A549 (cell line): ENCODE measurements around the gene PAK2.
A peak's percentile ranks its signal among the peaks of the same experiment; 100 is the strongest.

Source experiments
- EHMT2 ChIP-seq: fragments of 200-600 bp; sonication (generic); IDR thresholded peaks from 2 replicates; pipeline ENCODE4 v1.6.1; 2016; ENCODE audit warnings: antibody characterized with exemption, low read depth, mild to moderate bottlenecking, moderate library complexity
- EP300 ChIP-seq, 2 experiments: fragments of >200 bp; sonication (Bioruptor Twin); formaldehyde crosslinking; IDR thresholded peaks; 2 replicates in 1 of 2; 3 replicates in 1 of 2; pipeline ENCODE4 v1.6.1; 2016 to 2017
- HEYL ChIP-seq: fragments of 250-450 bp; sonication (Bioruptor Pico); IDR thresholded peaks from 2 replicates; pipeline ENCODE4 v1.8.0; 2021; ENCODE audit warnings: mild to moderate bottlenecking, moderate library complexity
- HOXA7 ChIP-seq: fragments of 250-450 bp; sonication (Bioruptor Pico); IDR thresholded peaks from 2 replicates; pipeline ENCODE4 v1.5.0; 2020; ENCODE audit warnings: mild to moderate bottlenecking, moderate library complexity
- KDM1A ChIP-seq: fragments of 200-600 bp; sonication (generic); IDR thresholded peaks from 2 replicates; pipeline ENCODE4 v1.6.1; 2016; ENCODE audit warnings: low read depth, mild to moderate bottlenecking
- KDM5A ChIP-seq: fragments of 200-600 bp; sonication (generic); IDR thresholded peaks from 2 replicates; pipeline ENCODE4 v1.6.1; 2016; ENCODE audit warnings: antibody characterized with exemption, mild to moderate bottlenecking
- MYC ChIP-seq: IDR thresholded peaks from 2 replicates; pipeline ENCODE4 v1.6.1; 2012; ENCODE audit warnings: mild to moderate bottlenecking, inconsistent platforms, low read length, improper control_type of control experiment, borderline replicate concordance
- NR3C1 ChIP-seq: fragments of >200 bp; sonication (Bioruptor Twin); formaldehyde crosslinking; IDR thresholded peaks from 3 replicates; pipeline ENCODE4 v1.6.1; 2017
- POLR2A ChIP-seq: IDR thresholded peaks from 2 replicates; pipeline ENCODE4 v1.6.1; 2012; ENCODE audit warnings: mild to moderate bottlenecking, low read length
- RAD21 ChIP-seq, 2 experiments: fragments of >200 bp in 1 of 2; sonication (Bioruptor Twin) in 1 of 2; formaldehyde crosslinking in 1 of 2; IDR thresholded peaks in 1 of 2; conservative IDR thresholded peaks in 1 of 2; 2 replicates in 1 of 2; 3 replicates in 1 of 2; pipeline ENCODE4 v1.6.1; 2012 to 2018; ENCODE audit warnings: inconsistent platforms in 1 of 2
- TF ChIP-seq, protein P1 (sequence below): fragments of >200 bp; sonication (Bioruptor Twin); formaldehyde crosslinking; IDR thresholded peaks from 3 replicates; pipeline ENCODE4 v1.5.1; 2016
- TF ChIP-seq, protein P2 (sequence below): fragments of >200 bp; sonication (Bioruptor Twin); formaldehyde crosslinking; IDR thresholded peaks from 3 replicates; pipeline ENCODE4 v1.6.1; 2016
- TF ChIP-seq, protein P3 (sequence below): IDR thresholded peaks from 2 replicates; pipeline ENCODE4 v1.6.1; 2012

DNA sequence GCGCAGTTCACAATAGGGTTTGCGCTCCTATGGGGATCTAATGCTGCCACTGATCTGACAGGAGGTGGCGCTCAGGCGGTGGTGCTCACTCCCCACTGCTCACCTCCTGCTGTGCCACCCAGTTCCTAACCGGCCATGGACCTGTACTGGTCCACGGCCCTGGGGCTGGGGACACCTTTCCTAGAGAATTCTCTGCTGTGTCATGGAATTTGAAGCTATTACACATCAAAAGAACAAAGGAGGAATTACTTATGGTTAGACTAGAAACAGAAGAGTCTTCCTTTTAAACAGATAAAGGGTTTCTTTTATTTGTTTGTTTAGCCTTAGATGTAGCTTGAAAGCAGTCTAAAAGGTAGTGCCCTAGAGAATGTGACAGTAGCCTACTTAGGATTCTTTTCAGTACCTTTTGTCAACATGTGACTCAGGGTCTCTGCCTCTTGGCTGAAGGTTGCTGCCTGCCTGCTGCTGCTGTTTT, 50.3 kb downstream of the PAK2 start:
- TF ChIP-seq, protein P1, sequence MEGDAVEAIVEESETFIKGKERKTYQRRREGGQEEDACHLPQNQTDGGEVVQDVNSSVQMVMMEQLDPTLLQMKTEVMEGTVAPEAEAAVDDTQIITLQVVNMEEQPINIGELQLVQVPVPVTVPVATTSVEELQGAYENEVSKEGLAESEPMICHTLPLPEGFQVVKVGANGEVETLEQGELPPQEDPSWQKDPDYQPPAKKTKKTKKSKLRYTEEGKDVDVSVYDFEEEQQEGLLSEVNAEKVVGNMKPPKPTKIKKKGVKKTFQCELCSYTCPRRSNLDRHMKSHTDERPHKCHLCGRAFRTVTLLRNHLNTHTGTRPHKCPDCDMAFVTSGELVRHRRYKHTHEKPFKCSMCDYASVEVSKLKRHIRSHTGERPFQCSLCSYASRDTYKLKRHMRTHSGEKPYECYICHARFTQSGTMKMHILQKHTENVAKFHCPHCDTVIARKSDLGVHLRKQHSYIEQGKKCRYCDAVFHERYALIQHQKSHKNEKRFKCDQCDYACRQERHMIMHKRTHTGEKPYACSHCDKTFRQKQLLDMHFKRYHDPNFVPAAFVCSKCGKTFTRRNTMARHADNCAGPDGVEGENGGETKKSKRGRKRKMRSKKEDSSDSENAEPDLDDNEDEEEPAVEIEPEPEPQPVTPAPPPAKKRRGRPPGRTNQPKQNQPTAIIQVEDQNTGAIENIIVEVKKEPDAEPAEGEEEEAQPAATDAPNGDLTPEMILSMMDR = no peak; the same call in 2 of the 3 replicates
- no peak for TF ChIP-seq KDM1A
- TF ChIP-seq, protein P2, sequence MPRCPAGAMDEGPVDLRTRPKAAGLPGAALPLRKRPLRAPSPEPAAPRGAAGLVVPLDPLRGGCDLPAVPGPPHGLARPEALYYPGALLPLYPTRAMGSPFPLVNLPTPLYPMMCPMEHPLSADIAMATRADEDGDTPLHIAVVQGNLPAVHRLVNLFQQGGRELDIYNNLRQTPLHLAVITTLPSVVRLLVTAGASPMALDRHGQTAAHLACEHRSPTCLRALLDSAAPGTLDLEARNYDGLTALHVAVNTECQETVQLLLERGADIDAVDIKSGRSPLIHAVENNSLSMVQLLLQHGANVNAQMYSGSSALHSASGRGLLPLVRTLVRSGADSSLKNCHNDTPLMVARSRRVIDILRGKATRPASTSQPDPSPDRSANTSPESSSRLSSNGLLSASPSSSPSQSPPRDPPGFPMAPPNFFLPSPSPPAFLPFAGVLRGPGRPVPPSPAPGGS = no peak
- no peak for TF ChIP-seq NR3C1
- peak in 1 of 2 experiments; percentile 35; a peak in 3 of 5 replicates for TF ChIP-seq RAD21 (conservative IDR thresholded peaks at IDR 0.05 in 1 of 2, IDR thresholded peaks at IDR 0.05 in 1 of 2)
- TF ChIP-seq HOXA7 = no peak
- TF ChIP-seq, protein P3, sequence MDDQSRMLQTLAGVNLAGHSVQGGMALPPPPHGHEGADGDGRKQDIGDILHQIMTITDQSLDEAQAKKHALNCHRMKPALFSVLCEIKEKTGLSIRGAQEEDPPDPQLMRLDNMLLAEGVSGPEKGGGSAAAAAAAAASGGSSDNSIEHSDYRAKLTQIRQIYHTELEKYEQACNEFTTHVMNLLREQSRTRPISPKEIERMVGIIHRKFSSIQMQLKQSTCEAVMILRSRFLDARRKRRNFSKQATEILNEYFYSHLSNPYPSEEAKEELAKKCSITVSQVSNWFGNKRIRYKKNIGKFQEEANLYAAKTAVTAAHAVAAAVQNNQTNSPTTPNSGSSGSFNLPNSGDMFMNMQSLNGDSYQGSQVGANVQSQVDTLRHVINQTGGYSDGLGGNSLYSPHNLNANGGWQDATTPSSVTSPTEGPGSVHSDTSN = no peak
- TF ChIP-seq HEYL (CRISPR knock-in tag) = no peak
- no peak for TF ChIP-seq EHMT2
- no peak for TF ChIP-seq POLR2A
- no peak for TF ChIP-seq EP300 (IDR thresholded peaks at IDR 0.05)
- no peak for TF ChIP-seq KDM5A
- TF ChIP-seq MYC = no peak
